ENCODE data around the gene GPR78. TPM values are rescaled to one million over a fixed set of nuclear protein-coding genes. Genes with fewer than 3 reads are reported as not detected.

GPR78 gene
- total and polyA plus RNA-seq, 2 of the 13 experiments (the other 11 are each of a cell fraction or from before 2014, with no cell fraction given) = 0.01 to 0.07 TPM

DNA sequence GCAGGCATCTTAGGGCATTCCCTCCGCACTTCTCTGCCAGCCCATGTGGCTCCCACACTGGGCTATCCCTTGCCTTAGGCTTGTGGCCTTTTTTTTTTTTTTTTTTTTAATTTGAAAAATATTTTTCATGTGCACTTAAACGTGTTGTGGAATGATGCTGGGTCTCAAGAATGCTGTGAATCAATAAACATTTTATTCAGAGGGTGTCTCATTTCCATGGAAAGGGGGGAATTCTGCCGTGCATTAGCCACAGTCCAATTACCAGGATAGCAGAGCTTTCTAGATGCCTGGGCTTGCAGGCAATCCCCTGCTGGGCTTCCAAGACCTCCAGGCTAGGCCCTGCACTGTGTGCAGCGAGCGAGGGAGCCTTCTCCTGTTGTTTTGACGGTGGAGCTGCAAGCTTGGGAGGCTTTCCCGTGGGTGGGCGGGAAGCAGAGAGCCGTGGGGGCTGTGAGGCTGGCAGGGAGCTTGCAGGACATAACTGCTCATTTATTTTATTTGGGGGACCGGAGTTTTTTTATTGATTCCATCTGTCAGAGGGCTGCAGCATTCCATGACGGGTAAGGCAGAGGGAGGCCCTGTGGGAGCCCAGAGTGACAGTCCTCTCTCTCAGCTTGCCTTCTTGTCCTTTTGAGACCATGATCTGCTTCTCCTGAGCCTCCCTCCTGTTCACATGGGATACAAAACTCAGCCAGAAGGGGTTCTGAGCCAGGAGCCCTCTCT, 9.8 kb downstream of the GPR78 start (continued):
- TF ChIP-seq, protein P1, sequence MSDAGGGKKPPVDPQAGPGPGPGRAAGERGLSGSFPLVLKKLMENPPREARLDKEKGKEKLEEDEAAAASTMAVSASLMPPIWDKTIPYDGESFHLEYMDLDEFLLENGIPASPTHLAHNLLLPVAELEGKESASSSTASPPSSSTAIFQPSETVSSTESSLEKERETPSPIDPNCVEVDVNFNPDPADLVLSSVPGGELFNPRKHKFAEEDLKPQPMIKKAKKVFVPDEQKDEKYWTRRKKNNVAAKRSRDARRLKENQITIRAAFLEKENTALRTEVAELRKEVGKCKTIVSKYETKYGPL (CRISPR knock-in tag; IDR thresholded peaks at IDR 0.05) = no peak
- TF ChIP-seq, protein P2, sequence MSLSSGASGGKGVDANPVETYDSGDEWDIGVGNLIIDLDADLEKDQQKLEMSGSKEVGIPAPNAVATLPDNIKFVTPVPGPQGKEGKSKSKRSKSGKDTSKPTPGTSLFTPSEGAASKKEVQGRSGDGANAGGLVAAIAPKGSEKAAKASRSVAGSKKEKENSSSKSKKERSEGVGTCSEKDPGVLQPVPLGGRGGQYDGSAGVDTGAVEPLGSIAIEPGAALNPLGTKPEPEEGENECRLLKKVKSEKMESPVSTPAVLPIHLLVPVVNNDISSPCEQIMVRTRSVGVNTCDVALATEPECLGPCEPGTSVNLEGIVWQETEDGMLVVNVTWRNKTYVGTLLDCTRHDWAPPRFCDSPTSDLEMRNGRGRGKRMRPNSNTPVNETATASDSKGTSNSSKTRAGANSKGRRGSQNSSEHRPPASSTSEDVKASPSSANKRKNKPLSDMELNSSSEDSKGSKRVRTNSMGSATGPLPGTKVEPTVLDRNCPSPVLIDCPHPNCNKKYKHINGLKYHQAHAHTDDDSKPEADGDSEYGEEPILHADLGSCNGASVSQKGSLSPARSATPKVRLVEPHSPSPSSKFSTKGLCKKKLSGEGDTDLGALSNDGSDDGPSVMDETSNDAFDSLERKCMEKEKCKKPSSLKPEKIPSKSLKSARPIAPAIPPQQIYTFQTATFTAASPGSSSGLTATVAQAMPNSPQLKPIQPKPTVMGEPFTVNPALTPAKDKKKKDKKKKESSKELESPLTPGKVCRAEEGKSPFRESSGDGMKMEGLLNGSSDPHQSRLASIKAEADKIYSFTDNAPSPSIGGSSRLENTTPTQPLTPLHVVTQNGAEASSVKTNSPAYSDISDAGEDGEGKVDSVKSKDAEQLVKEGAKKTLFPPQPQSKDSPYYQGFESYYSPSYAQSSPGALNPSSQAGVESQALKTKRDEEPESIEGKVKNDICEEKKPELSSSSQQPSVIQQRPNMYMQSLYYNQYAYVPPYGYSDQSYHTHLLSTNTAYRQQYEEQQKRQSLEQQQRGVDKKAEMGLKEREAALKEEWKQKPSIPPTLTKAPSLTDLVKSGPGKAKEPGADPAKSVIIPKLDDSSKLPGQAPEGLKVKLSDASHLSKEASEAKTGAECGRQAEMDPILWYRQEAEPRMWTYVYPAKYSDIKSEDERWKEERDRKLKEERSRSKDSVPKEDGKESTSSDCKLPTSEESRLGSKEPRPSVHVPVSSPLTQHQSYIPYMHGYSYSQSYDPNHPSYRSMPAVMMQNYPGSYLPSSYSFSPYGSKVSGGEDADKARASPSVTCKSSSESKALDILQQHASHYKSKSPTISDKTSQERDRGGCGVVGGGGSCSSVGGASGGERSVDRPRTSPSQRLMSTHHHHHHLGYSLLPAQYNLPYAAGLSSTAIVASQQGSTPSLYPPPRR (CRISPR knock-in tag; IDR thresholded peaks at IDR 0.05; ENCODE audit: borderline replicate concordance) = no peak
- TF ChIP-seq SAP130 (CRISPR knock-in tag; IDR thresholded peaks at IDR 0.05; ENCODE audit: low read depth) = no peak
- TF ChIP-seq, protein P3, sequence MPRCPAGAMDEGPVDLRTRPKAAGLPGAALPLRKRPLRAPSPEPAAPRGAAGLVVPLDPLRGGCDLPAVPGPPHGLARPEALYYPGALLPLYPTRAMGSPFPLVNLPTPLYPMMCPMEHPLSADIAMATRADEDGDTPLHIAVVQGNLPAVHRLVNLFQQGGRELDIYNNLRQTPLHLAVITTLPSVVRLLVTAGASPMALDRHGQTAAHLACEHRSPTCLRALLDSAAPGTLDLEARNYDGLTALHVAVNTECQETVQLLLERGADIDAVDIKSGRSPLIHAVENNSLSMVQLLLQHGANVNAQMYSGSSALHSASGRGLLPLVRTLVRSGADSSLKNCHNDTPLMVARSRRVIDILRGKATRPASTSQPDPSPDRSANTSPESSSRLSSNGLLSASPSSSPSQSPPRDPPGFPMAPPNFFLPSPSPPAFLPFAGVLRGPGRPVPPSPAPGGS (CRISPR knock-in tag; IDR thresholded peaks at IDR 0.05) = no peak

DNA sequence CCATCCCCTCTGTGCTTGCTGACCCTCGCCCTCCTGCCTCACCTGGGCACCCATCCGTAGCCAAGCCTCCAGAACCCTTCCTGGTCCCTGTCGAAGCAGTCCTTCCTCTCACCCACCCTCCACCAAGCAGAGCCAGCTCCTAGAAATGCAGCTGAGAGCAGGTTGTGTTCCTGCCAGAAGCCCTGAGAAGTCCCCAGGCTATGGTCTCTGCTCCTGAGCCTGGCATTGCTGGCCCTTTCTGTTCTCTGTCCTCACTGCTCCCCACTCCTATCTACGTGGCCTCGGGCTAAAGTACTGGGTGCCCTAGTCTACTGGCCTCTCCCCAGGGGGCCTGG, 10.3 kb downstream of the GPR78 start:
- POLR2A ChIA-PET = no interaction called here
- 2% methylated on average over 5 of the region's 5 CpGs for WGBS (ENCODE audit: low lambda C conversion rate)
- Histone ChIP-seq H3K27me3 (ENCODE audit: control insufficient read depth in 1 of 2, insufficient read depth in 2 of 2, low read length in 2 of 2) (peaks cover 13 to 67% of the 10 kb centered on the region in 2 experiments), H4K20me1 (ENCODE audit: insufficient read depth, low read length) (peaks cover 5% of the 10 kb centered on the region; the same call in 1 of the 2 replicates), H3K27ac (ENCODE audit: extremely low read length, insufficient read depth, low read length) (no peak overlapping the region), H2AFZ (ENCODE audit: low read length) (no peak overlapping the region), H3K9ac (ENCODE audit: insufficient read depth, low read depth, low read length) (no peak overlapping the region), H3K9me3 (ENCODE audit: low read length) (no peaks in the 10 kb centered on the region), H3K79me2 (ENCODE audit: insufficient read depth, low read length) (no peaks in the 10 kb centered on the region), H3K36me3 (replicated peaks in 1 of 2; ENCODE audit: control insufficient read depth in 1 of 2, insufficient read depth in 2 of 2, low read length in 2 of 2) (no peaks in the 10 kb centered on the region), H3K4me2 (ENCODE audit: low read depth, low read length) (no peak overlapping the region), H3K4me1 (ENCODE audit: insufficient read depth, low read length) (peaks cover 20% of the 10 kb centered on the region), H3K4me3 (replicated peaks in 1 of 3; ENCODE audit: insufficient read depth in 1 of 3, low read depth in 2 of 3, low read length in 3 of 3) (no peak overlapping the region)
- ATAC-seq (no peak), DNase-seq (ENCODE audit: low spot score) (no peak), FAIRE-seq (no peak)
- CTCF ChIA-PET (ENCODE audit: low intra/inter-chr PET ratio, low total read pairs) = no interaction called here
- BruUV-seq (replicated peaks) = no TSS peak
- intact Hi-C loops (cut with micrococcal nuclease; ENCODE audit: unreplicated experiment) (no loop called here), in situ Hi-C loops (cut with HindIII; ENCODE audit: extremely low pct_ligation_motif_present, low pct_unique_long_range_greater_than_20kb) (loop anchor here (5.0 kb wide), 1 partner anchor 118 kb away; no protein-coding TSS in a partner anchor)
- TF ChIP-seq HCFC1 (IDR thresholded peaks at IDR 0.05; ENCODE audit: low read depth, low read length) = no peak
- TF ChIP-seq, protein P4, sequence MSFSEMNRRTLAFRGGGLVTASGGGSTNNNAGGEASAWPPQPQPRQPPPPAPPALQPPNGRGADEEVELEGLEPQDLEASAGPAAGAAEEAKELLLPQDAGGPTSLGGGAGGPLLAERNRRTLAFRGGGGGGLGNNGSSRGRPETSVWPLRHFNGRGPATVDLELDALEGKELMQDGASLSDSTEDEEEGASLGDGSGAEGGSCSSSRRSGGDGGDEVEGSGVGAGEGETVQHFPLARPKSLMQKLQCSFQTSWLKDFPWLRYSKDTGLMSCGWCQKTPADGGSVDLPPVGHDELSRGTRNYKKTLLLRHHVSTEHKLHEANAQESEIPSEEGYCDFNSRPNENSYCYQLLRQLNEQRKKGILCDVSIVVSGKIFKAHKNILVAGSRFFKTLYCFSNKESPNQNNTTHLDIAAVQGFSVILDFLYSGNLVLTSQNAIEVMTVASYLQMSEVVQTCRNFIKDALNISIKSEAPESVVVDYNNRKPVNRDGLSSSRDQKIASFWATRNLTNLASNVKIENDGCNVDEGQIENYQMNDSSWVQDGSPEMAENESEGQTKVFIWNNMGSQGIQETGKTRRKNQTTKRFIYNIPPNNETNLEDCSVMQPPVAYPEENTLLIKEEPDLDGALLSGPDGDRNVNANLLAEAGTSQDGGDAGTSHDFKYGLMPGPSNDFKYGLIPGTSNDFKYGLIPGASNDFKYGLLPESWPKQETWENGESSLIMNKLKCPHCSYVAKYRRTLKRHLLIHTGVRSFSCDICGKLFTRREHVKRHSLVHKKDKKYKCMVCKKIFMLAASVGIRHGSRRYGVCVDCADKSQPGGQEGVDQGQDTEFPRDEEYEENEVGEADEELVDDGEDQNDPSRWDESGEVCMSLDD (CRISPR knock-in tag; IDR thresholded peaks at IDR 0.05; ENCODE audit: borderline replicate concordance) = no peak
- TF ChIP-seq ZNF350 (CRISPR knock-in tag; IDR thresholded peaks at IDR 0.05; ENCODE audit: borderline replicate concordance, low read depth) = no peak
- TF ChIP-seq, protein P5, sequence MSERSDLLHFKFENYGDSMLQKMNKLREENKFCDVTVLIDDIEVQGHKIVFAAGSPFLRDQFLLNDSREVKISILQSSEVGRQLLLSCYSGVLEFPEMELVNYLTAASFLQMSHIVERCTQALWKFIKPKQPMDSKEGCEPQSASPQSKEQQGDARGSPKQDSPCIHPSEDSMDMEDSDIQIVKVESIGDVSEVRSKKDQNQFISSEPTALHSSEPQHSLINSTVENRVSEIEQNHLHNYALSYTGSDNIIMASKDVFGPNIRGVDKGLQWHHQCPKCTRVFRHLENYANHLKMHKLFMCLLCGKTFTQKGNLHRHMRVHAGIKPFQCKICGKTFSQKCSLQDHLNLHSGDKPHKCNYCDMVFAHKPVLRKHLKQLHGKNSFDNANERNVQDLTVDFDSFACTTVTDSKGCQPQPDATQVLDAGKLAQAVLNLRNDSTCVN (CRISPR knock-in tag; IDR thresholded peaks at IDR 0.05; ENCODE audit: borderline replicate concordance) = no peak
- TF ChIP-seq NFRKB (IDR thresholded peaks at IDR 0.05) = no peak
- TF ChIP-seq ZNF367 (CRISPR knock-in tag; IDR thresholded peaks at IDR 0.05; ENCODE audit: borderline replicate concordance) = no peak
